H9 (cell line): ENCODE measurements around the gene SEC22C. TPM values are rescaled to one million over a fixed set of nuclear protein-coding genes. Genes with fewer than 3 reads are reported as not detected.
A peak's percentile ranks its signal among the peaks of the same experiment; 100 is the strongest.

Experiments used
- DNase-seq: peaks from one replicate; pipeline ENCODE4 v3.0.0-alpha.2; 2017
- H2AFZ ChIP-seq: one replicate; pipeline ENCODE4 v1.6.1; 2013; ENCODE audit warnings: mild to moderate bottlenecking, low read length, control low read depth, moderate library complexity
- H2AK5ac ChIP-seq: 2 replicates; pipeline ENCODE4 v1.6.1; 2013; ENCODE audit warnings: low read length, control low read depth, mixed read lengths; ENCODE audit not compliant: insufficient read length
- H2BK120ac ChIP-seq: one replicate; pipeline ENCODE4 v1.6.1; 2013; ENCODE audit warnings: low read depth, mild to moderate bottlenecking, low read length, control low read depth, inconsistent platforms; ENCODE audit not compliant: poor library complexity, severe bottlenecking
- H2BK12ac ChIP-seq: 2 replicates; pipeline ENCODE4 v1.6.1; 2013; ENCODE audit warnings: low read length, control low read depth, mixed read lengths, low read depth; ENCODE audit not compliant: insufficient read length
- H2BK15ac ChIP-seq: 2 replicates; pipeline ENCODE4 v1.6.1; 2013; ENCODE audit warnings: low read depth, low read length, control low read depth
- H2BK20ac ChIP-seq: one replicate; pipeline ENCODE4 v1.6.1; 2013; ENCODE audit warnings: low read depth, mild to moderate bottlenecking, low read length, control low read depth, inconsistent platforms; ENCODE audit not compliant: poor library complexity, severe bottlenecking
- H2BK5ac ChIP-seq: 2 replicates; pipeline ENCODE4 v1.6.1; 2013; ENCODE audit warnings: low read length, control low read depth, mixed read lengths; ENCODE audit not compliant: insufficient read length
- H3K14ac ChIP-seq: 2 replicates; pipeline ENCODE4 v1.6.1; 2013; ENCODE audit warnings: low read length, control low read depth; ENCODE audit not compliant: insufficient read depth
- H3K18ac ChIP-seq: 2 replicates; pipeline ENCODE4 v1.6.1; 2013; ENCODE audit warnings: low read depth, mild to moderate bottlenecking, mixed read lengths, low read length, control low read depth; ENCODE audit not compliant: insufficient read length
- H3K23ac ChIP-seq: 2 replicates; pipeline ENCODE4 v1.6.1; 2013; ENCODE audit warnings: low read length, control low read depth, mixed read lengths, low read depth; ENCODE audit not compliant: insufficient read length
- H3K23me2 ChIP-seq: 2 replicates; pipeline ENCODE4 v1.6.1; 2013; ENCODE audit warnings: low read depth, mild to moderate bottlenecking, mixed read lengths, low read length, control low read depth; ENCODE audit not compliant: insufficient read length, poor library complexity, severe bottlenecking
- H3K27ac ChIP-seq: 2 replicates; pipeline ENCODE4 v1.5.1; 2013; ENCODE audit warnings: low read length, control low read depth, mixed read lengths, low read depth; ENCODE audit not compliant: insufficient read length
- H3K27me3 ChIP-seq: 2 replicates; pipeline ENCODE4 v1.6.1; 2013; ENCODE audit warnings: low read length, control low read depth, inconsistent platforms; ENCODE audit not compliant: insufficient read depth
- H3K4ac ChIP-seq: 2 replicates; pipeline ENCODE4 v1.6.1; 2013; ENCODE audit warnings: low read depth, mild to moderate bottlenecking, control low read depth, inconsistent platforms, low read length, moderate library complexity
- H3K4me1 ChIP-seq: 2 replicates; pipeline ENCODE4 v1.6.1; 2013; ENCODE audit warnings: low read length, control low read depth, inconsistent platforms; ENCODE audit not compliant: insufficient read depth
- H3K4me2 ChIP-seq: 2 replicates; pipeline ENCODE4 v1.6.1; 2013; ENCODE audit warnings: low read length, control low read depth, mixed read lengths; ENCODE audit not compliant: insufficient read length, insufficient read depth
- H3K56ac ChIP-seq: 2 replicates; pipeline ENCODE4 v1.6.1; 2013; ENCODE audit warnings: low read depth, mild to moderate bottlenecking, mixed read lengths, low read length, control low read depth; ENCODE audit not compliant: insufficient read length
- H3K79me1 ChIP-seq: 2 replicates; pipeline ENCODE4 v1.6.1; 2013; ENCODE audit warnings: low read depth, mild to moderate bottlenecking, moderate library complexity, low read length, control low read depth, inconsistent platforms; ENCODE audit not compliant: insufficient read depth, poor library complexity, severe bottlenecking
- H3K79me2 ChIP-seq: 2 replicates; pipeline ENCODE4 v1.6.1; 2013; ENCODE audit warnings: low read length, control low read depth, inconsistent platforms; ENCODE audit not compliant: insufficient read depth
- H3K9ac ChIP-seq: 2 replicates; pipeline ENCODE4 v1.6.1; 2013; ENCODE audit warnings: low read length, control low read depth, mixed read lengths; ENCODE audit not compliant: insufficient read length; ENCODE audit errors: extremely low read depth
- H3K9me3 ChIP-seq: one replicate; pipeline ENCODE4 v1.6.1; 2013; ENCODE audit warnings: low read depth, low read length, inconsistent platforms; ENCODE audit not compliant: control insufficient read depth
- H3T11ph ChIP-seq: one replicate; pipeline ENCODE4 v1.6.1; 2013; ENCODE audit warnings: mild to moderate bottlenecking, low read length, control low read depth, inconsistent platforms
- H4K20me1 ChIP-seq: one replicate; pipeline ENCODE4 v1.6.1; 2013; ENCODE audit not compliant: control insufficient read depth, insufficient read length, insufficient read depth
- H4K5ac ChIP-seq: 2 replicates; pipeline ENCODE4 v1.6.1; 2013; ENCODE audit warnings: low read depth, mild to moderate bottlenecking, mixed read lengths, low read length, control low read depth; ENCODE audit not compliant: insufficient read length
- H4K8ac ChIP-seq: replicated peaks from 2 replicates; pipeline ENCODE4 v1.6.1; 2013; ENCODE audit warnings: low read length, control low read depth, mixed read lengths, low read depth; ENCODE audit not compliant: insufficient read length
- H4K91ac ChIP-seq: 2 replicates; pipeline ENCODE4 v1.6.1; 2013; ENCODE audit warnings: low read depth, mild to moderate bottlenecking, moderate library complexity, mixed read lengths, low read length, control low read depth; ENCODE audit not compliant: insufficient read length
- H3K27ac Mint-ChIP-seq, 3 experiments: 2 replicates in 2 of 3; 3 replicates in 1 of 3; pipeline ENCODE4 v1.8.0; 2020 to 2021; ENCODE audit warnings: mixed read lengths in 3 of 3, mild to moderate bottlenecking in 1 of 3, moderate library complexity in 1 of 3
- H3K27me3 Mint-ChIP-seq: 2 replicates; pipeline ENCODE4 v1.8.0; 2021; ENCODE audit warnings: low read depth, mild to moderate bottlenecking, moderate library complexity, mixed read lengths
- H3K36me3 Mint-ChIP-seq, 3 experiments: 2 replicates in 2 of 3; 3 replicates in 1 of 3; pipeline ENCODE4 v1.8.0; 2020 to 2021; ENCODE audit warnings: low read depth in 3 of 3, mixed read lengths in 3 of 3; ENCODE audit not compliant: insufficient read depth in 1 of 3
- H3K4me1 Mint-ChIP-seq, 2 experiments: 2 replicates each; pipeline ENCODE4 v1.8.0; 2020; ENCODE audit warnings: mixed read lengths in 2 of 2
- H3K4me3 Mint-ChIP-seq, 2 experiments: 2 replicates in 1 of 2; 3 replicates in 1 of 2; pipeline ENCODE4 v1.8.0; 2020 to 2021; ENCODE audit warnings: mild to moderate bottlenecking in 2 of 2, mixed read lengths in 2 of 2, moderate library complexity in 1 of 2
- H3K9me3 Mint-ChIP-seq, 2 experiments: 2 replicates in 1 of 2; 3 replicates in 1 of 2; pipeline ENCODE4 v1.8.0; 2020; ENCODE audit warnings: mild to moderate bottlenecking in 2 of 2, mixed read lengths in 2 of 2, moderate library complexity in 1 of 2
- CTCF ChIP-seq: fragments of 200-600 bp; sonication (generic); conservative IDR thresholded peaks from 3 replicates; pipeline ENCODE4 v1.8.0; 2021; ENCODE audit warnings: antibody characterized with exemption, mild to moderate bottlenecking
- WGBS: extraction: QIAGEN DNeasy Blood & Tissue Kit; methylation state at CpG from one replicate; pipeline ENCODE4 v1.1.7; 2013; ENCODE audit warnings: missing lambda C conversion rate, low lambda C conversion rate, mixed read lengths; ENCODE audit not compliant: insufficient read length; ENCODE audit errors: extremely low coverage; 5-methylcytosine and 5-hydroxymethylcytosine counted together
- total RNA-seq: library from RNA; stranded (reverse); gene quantifications from 2 replicates; pipeline ENCODE4 v1.2.1, GENCODE V29; 2021

The SEC22C gene
- total RNA-seq, 1 experiment from 2014 or later = 28.2 TPM

- peak overlapping the region in 1 of 2 experiments; percentile 39; a peak in 1 of 5 replicates for H3K4me3 Mint-ChIP-seq
Measured at GRCh38 chr3:42504334-42505127, 77.2 kb downstream of the SEC22C start.

More at GRCh38 chr3:42504334-42505127, 77.2 kb downstream of the SEC22C start:
- DNase-seq = peak; percentile 14
- Histone ChIP-seq H4K20me1 (no peaks in the 10 kb centered on the region), H2AFZ (no peak overlapping the region), H2BK15ac (no peak overlapping the region), H3K4ac (no peak overlapping the region), H3K18ac (no peak overlapping the region), H3K14ac (no peak overlapping the region), H3K9ac (no peak overlapping the region), H4K91ac (no peak overlapping the region), H3K79me1 (no peaks in the 10 kb centered on the region), H3K4me1 (peaks cover 7% of the 10 kb centered on the region; the same call in 1 of the 2 replicates), H3K27me3 (peaks cover 20% of the 10 kb centered on the region; the same call in 1 of the 2 replicates), H3K23ac (no peak overlapping the region), H3K9me3 (no peaks in the 10 kb centered on the region), H2AK5ac (no peak overlapping the region), H4K5ac (no peak overlapping the region), H3K23me2 (peaks cover 18% of the 10 kb centered on the region), H2BK5ac (no peak overlapping the region), H2BK20ac (no peak overlapping the region), H3K27ac (no peak overlapping the region), H3K79me2 (no peaks in the 10 kb centered on the region), H2BK12ac (no peak overlapping the region), H3K56ac (no peak overlapping the region), H2BK120ac (no peak overlapping the region), H3K4me2 (no peak overlapping the region), H4K8ac (no peak overlapping the region), H3T11ph (no peak overlapping the region)
- WGBS = no CpG with 5 or more reads among the region's 10 CpGs
- TF ChIP-seq CTCF = no peak
- H3K27ac Mint-ChIP-seq = no peak overlapping the region
- peaks cover 45% of the 10 kb centered on the region for H3K27me3 Mint-ChIP-seq
- peaks cover 42 to 49% of the 10 kb centered on the region in 2 experiments for H3K4me1 Mint-ChIP-seq
- no peaks in the 10 kb centered on the region for H3K36me3 Mint-ChIP-seq
- H3K9me3 Mint-ChIP-seq = no peaks in the 10 kb centered on the region
